GM23338 (cell line): ENCODE data around the gene TFAM.

ENCODE experiments used
- CREB1 ChIP-seq: fragments of 250-450 bp; sonication (Bioruptor Pico); IDR thresholded peaks from 2 replicates; pipeline ENCODE4 v1.5.0; 2020; ENCODE audit warnings: low read depth, mild to moderate bottlenecking, moderate library complexity
- CTCF ChIP-seq, 2 experiments: fragments of 200-600 bp in 1 of 2; sonication (generic) in 1 of 2; conservative IDR thresholded peaks; 2 replicates each; pipeline versions ENCODE4 v1.5.1 to v1.6.1; 2016 to 2017; ENCODE audit warnings: antibody characterized with exemption in 2 of 2, low read depth in 2 of 2, mild to moderate bottlenecking in 2 of 2, moderate library complexity in 1 of 2
- EZH2 ChIP-seq: fragments of 200-600 bp; sonication (generic); IDR thresholded peaks from one replicate; pipeline ENCODE4 v1.8.0; 2017; ENCODE audit warnings: antibody characterized with exemption, mild to moderate bottlenecking, low read depth; ENCODE audit not compliant: unreplicated experiment
- EZH2phosphoT487 ChIP-seq: fragments of 200-600 bp; sonication (generic); IDR thresholded peaks from one replicate; pipeline ENCODE4 v1.8.1; 2018; ENCODE audit warnings: antibody characterized with exemption; ENCODE audit not compliant: unreplicated experiment
- JUNB ChIP-seq: IDR thresholded peaks from one replicate; pipeline ENCODE4 v1.6.1; 2016; ENCODE audit warnings: antibody characterized with exemption; ENCODE audit not compliant: unreplicated experiment
- NANOG ChIP-seq: IDR thresholded peaks from 2 replicates; pipeline ENCODE4 v1.6.1; 2016; ENCODE audit warnings: antibody characterized with exemption, borderline replicate concordance
- POLR2AphosphoS5 ChIP-seq: IDR thresholded peaks from 2 replicates; pipeline ENCODE4 v1.6.1; 2016; ENCODE audit warnings: antibody characterized with exemption, low read depth
- REST ChIP-seq: IDR thresholded peaks from one replicate; pipeline ENCODE4 v1.6.1; 2018; ENCODE audit warnings: antibody characterized with exemption; ENCODE audit not compliant: unreplicated experiment
- STAT1 ChIP-seq: IDR thresholded peaks from one replicate; pipeline ENCODE4 v1.6.1; 2016; ENCODE audit warnings: antibody characterized with exemption; ENCODE audit not compliant: unreplicated experiment
- ZNF114 ChIP-seq: fragments of 250-450 bp; sonication (Bioruptor Pico); IDR thresholded peaks from 2 replicates; pipeline ENCODE4 v1.5.0; 2020; ENCODE audit warnings: mild to moderate bottlenecking, moderate library complexity
- ZNF331 ChIP-seq: fragments of 250-450 bp; sonication (Bioruptor Pico); IDR thresholded peaks from 2 replicates; pipeline ENCODE4 v1.5.0; 2020; ENCODE audit warnings: low read depth, mild to moderate bottlenecking, moderate library complexity
- TF ChIP-seq, protein P1 (sequence below): IDR thresholded peaks from 2 replicates; pipeline ENCODE4 v1.6.1; 2016; ENCODE audit warnings: antibody characterized with exemption
- TF ChIP-seq, protein P2 (sequence below): fragments of 250-450 bp; sonication (Bioruptor Pico); IDR thresholded peaks from 2 replicates; pipeline ENCODE4 v1.5.0; 2020; ENCODE audit warnings: mild to moderate bottlenecking, moderate library complexity

GRCh38 chr10:58433066-58433465 lies 47.9 kb downstream of the TFAM start:
- TF ChIP-seq CTCF (conservative IDR thresholded peaks at IDR 0.05; ENCODE audit: low read depth in 2 of 2) (no peak), REST (no peak), POLR2AphosphoS5 (no peak), EZH2 (no peak), EZH2phosphoT487 (no peak), CREB1 (CRISPR knock-in tag) (no peak), ZNF331 (CRISPR knock-in tag) (no peak), JUNB (no peak), ZNF114 (no peak), STAT1 (no peak), NANOG (no peak)
- TF ChIP-seq, protein P1, sequence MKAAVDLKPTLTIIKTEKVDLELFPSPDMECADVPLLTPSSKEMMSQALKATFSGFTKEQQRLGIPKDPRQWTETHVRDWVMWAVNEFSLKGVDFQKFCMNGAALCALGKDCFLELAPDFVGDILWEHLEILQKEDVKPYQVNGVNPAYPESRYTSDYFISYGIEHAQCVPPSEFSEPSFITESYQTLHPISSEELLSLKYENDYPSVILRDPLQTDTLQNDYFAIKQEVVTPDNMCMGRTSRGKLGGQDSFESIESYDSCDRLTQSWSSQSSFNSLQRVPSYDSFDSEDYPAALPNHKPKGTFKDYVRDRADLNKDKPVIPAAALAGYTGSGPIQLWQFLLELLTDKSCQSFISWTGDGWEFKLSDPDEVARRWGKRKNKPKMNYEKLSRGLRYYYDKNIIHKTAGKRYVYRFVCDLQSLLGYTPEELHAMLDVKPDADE, result no peak
- TF ChIP-seq, protein P2, sequence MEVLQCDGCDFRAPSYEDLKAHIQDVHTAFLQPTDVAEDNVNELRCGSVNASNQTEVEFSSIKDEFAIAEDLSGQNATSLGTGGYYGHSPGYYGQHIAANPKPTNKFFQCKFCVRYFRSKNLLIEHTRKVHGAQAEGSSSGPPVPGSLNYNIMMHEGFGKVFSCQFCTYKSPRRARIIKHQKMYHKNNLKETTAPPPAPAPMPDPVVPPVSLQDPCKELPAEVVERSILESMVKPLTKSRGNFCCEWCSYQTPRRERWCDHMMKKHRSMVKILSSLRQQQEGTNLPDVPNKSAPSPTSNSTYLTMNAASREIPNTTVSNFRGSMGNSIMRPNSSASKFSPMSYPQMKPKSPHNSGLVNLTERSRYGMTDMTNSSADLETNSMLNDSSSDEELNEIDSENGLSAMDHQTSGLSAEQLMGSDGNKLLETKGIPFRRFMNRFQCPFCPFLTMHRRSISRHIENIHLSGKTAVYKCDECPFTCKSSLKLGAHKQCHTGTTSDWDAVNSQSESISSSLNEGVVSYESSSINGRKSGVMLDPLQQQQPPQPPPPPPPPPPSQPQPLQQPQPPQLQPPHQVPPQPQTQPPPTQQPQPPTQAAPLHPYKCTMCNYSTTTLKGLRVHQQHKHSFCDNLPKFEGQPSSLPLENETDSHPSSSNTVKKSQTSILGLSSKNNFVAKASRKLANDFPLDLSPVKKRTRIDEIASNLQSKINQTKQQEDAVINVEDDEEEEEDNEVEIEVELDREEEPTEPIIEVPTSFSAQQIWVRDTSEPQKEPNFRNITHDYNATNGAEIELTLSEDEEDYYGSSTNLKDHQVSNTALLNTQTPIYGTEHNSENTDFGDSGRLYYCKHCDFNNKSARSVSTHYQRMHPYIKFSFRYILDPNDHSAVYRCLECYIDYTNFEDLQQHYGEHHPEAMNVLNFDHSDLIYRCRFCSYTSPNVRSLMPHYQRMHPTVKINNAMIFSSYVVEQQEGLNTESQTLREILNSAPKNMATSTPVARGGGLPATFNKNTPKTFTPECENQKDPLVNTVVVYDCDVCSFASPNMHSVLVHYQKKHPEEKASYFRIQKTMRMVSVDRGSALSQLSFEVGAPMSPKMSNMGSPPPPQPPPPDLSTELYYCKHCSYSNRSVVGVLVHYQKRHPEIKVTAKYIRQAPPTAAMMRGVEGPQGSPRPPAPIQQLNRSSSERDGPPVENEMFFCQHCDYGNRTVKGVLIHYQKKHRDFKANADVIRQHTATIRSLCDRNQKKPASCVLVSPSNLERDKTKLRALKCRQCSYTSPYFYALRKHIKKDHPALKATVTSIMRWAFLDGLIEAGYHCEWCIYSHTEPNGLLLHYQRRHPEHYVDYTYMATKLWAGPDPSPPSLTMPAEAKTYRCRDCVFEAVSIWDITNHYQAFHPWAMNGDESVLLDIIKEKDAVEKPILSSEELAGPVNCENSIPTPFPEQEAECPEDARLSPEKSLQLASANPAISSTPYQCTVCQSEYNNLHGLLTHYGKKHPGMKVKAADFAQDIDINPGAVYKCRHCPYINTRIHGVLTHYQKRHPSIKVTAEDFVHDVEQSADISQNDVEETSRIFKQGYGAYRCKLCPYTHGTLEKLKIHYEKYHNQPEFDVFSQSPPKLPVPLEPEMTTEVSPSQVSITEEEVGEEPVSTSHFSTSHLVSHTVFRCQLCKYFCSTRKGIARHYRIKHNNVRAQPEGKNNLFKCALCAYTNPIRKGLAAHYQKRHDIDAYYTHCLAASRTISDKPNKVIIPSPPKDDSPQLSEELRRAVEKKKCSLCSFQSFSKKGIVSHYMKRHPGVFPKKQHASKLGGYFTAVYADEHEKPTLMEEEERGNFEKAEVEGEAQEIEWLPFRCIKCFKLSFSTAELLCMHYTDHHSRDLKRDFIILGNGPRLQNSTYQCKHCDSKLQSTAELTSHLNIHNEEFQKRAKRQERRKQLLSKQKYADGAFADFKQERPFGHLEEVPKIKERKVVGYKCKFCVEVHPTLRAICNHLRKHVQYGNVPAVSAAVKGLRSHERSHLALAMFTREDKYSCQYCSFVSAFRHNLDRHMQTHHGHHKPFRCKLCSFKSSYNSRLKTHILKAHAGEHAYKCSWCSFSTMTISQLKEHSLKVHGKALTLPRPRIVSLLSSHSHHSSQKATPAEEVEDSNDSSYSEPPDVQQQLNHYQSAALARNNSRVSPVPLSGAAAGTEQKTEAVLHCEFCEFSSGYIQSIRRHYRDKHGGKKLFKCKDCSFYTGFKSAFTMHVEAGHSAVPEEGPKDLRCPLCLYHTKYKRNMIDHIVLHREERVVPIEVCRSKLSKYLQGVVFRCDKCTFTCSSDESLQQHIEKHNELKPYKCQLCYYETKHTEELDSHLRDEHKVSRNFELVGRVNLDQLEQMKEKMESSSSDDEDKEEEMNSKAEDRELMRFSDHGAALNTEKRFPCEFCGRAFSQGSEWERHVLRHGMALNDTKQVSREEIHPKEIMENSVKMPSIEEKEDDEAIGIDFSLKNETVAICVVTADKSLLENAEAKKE (CRISPR knock-in tag), result no peak
